SKM-1 (cell line): Measurements from ENCODE around the gene ASH1L.
"Not testable (repeated sequence)": the region's sequence is repeated elsewhere in the genome, so short reads cannot be mapped to it uniquely, and the experiment has no call there.

Source experiments
- DNase-seq: peaks from one replicate; lab custom pipeline; 2025; ENCODE audit not compliant: unreplicated experiment; lab: John Stamatoyannopoulos, UW

The ASH1L gene

DNA sequence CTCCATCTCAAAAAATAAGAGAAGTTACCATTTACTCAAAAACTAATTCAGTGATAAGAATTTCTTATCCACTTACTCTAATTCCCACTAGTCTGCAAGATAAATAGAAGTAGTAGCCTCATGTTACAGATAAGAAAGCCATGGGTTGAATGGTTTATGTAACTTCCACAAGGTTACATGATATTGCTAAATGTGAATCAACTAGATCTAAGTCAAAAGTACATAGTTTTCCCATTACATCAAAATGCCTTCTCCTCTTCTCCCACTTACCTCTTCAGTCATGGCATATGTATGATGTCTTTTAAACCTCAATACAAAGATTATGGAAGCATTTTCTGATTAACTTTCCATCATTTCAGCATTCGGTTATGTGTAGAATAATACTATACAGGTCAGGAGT is 108.5 kb downstream of the ASH1L start:
- no peak for DNase-seq

DNA sequence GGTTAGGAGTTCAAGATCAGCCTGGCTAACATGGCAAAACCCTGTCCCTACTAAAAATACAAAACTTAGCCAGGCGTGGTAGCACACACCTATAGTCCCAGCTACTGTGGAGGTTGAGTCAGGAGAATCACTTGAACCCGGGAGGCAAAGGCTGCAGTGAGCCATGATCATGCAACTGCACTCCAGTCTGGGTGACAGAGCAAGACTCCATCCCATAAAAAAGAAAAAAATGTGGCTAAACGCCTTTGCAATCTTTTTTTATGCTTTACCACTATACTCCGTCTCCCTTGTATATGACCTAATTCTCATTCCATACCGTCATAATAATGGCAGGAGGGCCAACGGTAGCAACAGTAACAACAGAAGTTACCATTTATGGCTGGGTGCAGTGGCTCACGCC is 109.5 kb downstream of the ASH1L start:
- DNase-seq = no peak

DNA sequence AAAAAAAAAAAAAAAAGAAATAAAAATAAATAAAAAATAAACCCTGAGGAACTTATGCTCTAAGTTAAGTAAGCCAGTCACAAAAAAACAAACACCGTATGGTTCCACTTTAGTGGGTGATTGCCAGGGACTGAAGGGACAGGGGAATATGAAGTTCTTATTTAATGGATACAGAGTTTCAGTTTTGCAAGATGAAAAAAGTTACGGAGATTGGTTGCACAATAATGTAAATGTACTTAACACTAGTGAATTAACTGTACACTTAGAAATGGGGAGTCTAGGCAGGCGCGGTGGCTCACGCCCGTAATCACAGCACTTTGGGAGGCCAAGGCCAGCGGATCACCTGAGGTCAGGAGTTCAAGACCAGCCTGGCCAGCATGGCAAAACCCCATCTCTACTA is 111.4 kb downstream of the ASH1L start:
- DNase-seq = no peak

DNA sequence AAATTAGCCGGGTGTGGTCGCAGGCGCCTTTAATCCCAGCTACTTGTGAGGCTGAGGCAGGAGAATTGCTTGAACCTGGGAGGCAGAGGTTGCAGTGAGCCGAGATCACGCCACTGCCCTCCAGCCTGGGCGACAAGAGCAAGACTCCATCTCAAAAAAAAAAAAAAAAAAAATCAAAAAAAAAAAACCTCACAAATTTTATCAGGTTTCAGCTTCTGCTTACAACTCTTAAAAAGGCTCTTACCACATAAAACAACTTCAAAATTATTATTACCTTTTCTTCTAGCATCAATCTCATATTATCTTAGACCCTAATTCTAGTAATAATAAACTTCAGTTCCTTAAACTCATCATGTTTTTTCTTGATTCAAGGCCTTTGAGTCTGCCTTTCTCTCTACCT is 120.2 kb downstream of the ASH1L start:
- not testable (repeated sequence) for DNase-seq

DNA sequence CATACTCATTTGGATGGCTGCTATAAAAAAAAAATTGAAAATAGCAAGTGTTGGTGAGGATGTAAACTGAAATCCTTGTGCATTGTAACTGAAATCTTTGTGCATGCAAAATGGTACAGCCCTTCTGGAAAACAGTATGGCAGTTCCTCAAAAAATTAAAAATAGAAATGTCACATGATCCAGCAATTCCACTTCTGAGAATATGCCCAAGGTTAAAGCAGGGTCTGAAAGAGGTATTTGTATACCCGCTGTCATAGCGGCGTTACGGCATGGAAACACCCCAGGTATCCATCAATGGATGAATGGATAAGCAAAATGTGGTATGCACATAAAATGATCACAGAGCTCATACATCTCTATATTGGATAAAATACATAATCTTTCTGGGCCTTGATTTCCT is 125.2 kb downstream of the ASH1L start:
- no peak for DNase-seq

DNA sequence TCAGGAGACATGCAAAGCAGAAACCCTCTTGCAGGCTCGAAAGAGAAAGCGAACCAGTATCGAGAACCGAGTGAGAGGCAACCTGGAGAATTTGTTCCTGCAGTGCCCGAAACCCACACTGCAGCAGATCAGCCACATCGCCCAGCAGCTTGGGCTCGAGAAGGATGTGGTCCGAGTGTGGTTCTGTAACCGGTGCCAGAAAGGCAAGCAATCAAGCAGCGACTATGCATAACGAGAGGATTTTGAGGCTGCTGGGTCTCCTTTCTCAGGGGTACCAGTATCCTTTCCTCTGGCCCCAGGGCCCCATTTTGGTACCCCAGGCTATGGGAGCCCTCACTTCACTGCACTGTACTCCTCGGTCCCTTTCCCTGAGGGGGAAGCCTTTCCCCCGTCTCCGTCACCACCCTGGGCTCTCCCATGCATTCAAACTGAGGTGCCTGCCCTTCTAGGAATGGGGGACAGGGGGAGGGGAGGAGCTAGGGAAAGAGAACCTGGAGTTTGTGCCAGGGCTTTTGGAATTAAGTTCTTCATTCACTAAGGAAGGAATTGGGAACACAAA is 128.7 kb downstream of the ASH1L start:
- DNase-seq = not testable (repeated sequence)

DNA sequence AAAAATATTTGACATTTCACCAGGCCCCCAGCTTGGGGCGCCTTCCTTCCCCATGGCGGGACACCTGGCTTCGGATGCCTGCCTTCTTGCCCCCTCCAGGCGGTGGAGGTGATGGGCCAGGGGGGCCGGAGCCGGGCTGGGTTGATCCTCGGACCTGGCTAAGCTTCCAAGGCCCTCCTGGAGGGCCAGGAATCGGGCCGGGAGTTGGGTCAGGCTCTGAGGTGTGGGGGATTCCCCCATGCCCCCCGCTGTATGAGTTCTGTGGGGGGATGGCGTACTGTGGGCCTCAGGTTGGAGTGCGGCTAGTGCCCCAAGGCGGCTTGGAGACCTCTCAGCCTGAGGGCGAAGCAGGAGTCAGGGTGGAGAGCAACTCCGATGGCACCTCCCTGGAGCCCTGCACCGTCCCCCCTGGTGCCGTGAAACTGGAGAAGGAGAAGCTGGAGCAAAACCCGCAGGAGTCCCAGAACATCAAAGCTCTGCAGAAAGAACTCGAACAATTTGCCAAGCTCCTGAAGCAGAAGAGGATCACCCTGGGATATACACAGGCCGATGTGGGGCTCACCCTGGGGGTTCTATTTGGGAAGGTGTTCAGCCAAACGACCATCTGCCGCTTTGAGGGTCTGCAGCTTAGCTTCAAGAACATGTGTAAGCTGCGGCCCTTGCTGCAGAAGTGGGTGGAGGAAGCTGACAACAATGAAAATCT is 129.3 kb downstream of the ASH1L start:
- not testable (repeated sequence) for DNase-seq

DNA sequence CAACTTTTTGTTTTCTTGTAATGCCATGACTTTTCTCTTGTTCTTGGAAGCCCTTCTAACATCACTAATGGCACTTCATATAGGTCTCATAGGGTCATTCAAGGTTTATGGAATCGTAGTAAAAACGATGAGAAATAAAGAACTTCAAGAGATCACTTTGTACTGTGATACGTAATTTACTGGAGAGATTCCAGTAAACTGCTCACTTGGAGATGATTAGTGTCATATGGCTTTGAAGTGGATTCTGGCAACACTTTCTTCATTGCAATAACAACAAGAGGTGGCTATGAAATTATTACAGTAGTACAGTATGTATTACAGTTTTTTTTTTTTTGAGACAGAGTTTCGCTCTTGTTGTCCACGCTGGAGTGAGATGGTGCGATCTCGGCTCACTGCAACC is 138.5 kb downstream of the ASH1L start:
- no peak for DNase-seq

DNA sequence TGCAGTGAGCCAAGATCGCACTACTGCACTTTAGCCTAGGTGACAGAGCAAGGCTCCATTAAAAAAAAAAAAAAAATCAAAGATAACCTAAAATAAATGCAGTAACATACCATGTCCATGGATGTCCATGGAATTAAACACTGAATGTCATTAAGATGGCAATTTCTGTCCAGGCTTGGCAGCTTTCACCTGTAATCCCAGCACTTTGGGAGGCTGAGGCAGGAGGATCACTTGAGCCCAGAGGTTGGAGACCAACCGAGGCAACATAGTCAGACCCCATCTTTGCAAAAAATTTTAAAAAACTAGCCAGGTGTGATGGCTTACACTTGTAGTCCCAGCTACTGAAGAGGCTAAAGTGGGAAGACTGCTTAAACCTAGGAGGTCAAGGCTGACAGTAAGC is 141.8 kb downstream of the ASH1L start:
- no peak for DNase-seq

DNA sequence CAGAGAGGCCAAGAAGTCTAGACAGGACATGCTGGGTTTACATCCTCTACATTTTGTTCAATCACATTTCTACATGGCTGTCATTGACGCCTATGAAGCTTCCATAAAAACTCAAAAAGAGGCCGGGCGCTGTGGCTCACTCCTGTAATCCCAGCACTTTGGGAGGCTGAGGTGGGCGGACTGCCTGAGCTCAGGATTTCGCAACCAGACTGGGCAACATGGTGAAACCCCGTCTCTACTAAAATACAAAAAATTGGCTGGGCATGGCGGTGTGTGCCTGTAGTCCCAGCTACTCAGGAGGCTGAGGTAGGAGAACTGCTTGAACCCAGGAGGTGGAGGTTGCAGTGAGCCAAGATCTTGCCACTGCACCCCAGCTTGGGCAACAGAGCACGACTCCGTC is 150.8 kb downstream of the ASH1L start:
- DNase-seq = not testable (repeated sequence)

DNA sequence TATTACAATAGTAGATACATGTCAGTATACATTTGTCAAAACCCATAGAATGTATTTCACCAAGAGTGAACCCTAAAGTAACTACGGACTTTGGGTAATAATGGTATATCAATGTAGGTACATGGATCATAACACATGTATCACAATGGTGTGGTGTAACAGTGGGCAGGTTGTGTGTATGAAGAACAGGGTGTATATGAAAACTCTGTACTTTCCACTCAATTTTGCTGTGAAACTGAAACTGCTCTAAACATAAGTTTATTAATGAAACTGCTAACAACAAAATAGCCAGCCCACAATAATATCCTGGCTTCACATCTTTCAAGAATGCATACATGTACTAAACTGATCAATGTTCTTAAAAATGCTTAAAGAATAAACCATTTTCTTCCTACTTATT is 151.7 kb downstream of the ASH1L start:
- DNase-seq = no peak

DNA sequence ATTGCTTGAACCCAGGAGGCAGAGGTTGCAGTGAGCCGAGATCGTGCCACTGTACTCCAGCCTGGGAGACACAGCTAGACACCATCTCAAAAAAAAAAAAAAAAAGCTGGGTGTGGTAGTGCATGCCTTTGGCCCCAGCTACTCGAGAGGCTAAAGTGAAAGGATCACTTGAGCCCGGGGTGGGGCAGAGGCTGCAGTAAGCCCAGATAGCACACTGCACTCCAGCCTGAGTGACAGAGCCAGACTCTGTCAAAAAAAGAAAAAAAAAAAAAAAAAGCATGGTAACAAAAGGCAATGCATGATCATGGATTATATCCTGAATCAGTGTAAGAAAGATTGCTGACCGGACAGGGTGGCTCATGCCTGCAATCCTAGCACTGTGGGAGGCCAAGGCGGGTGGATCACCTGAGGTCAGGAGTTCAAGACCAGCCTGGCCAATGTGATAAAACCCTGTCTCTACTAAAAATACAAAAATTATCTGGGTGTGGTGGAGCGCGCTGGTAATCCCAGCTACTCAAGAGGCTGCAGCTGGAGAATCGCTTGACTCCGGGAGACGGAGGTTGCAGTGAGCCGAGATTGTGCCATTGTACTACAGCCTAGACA is 165.6 kb downstream of the ASH1L start:
- no peak for DNase-seq

DNA sequence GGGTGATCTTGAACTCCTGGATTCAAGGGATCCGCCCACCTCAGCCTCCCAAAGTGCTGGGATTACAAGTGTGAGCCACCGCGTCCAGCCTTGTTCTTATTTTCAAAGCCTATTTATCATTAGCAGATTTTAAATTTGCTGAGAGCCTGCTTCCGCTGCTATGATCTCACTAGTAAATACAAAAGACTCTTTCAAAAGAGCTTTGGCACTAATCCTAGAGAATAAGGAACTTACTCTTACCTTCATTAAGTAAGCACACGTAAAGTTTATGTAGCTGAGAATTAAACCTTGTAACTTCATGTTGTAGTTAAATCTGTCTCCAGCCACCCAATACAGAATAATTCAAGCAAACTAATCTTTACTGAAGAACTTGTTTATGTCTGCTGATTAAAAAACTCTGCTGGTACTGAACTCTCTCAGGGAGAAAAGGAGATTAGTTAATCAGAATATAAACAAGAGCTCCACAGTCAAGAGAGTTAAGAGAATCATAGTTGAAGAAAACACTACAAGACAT is 169.6 kb downstream of the ASH1L start:
- DNase-seq = no peak

DNA sequence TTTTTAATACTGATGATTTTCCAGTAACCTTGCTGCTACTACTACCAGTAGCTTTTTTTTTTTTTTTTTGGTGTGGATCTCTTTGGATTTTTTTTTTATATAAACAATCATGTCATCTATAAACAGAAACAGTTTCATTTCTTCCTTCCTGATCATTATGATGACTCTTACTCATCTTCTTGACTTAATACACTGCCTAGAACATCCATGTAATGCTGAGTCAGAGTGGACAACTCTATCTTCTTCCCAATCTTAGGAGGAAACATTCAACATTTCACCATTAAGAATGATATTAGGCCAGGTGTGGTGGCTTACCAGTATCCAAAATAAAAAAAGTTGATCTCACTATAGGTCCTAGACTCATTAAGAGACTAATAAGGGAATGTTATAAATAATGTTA is 172.8 kb downstream of the ASH1L start:
- DNase-seq = no peak

DNA sequence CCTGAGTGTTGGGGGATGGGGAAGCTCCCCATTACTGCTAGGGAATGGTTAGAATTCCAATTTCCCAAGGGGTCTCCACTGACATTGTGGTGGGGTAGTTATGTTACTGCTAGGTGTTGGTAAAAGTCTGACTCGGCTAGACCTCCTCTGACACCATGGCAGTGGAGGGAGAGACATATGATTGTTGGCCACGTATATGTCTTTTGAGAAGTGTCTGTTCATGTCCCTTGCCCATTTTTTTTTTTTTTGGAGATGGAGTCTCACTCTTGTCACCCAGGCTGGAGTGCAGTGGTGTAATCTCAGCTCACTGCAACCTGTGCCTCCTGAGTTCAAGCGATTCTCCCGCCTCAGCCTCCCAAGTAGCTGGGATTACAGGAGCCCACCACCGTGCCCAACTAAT is 176.8 kb downstream of the ASH1L start:
- DNase-seq = not testable (repeated sequence)

DNA sequence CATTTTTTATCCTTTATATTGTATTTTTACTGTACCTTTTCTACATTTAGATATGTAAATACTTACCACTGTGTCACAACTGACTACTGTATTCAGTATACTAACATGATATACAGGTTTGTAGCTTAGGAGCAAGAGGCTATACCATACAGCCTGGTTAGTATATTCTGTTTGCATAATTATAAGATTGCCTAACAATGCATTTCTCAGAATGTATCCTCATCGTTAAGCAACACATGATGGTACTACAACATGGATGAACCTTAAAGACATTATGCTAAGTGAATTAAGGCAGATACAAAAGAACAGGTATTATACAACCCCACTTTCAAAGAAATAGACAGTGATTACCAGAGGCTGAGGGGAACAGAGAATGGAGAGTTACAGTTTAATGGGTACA is 179.2 kb downstream of the ASH1L start:
- no peak for DNase-seq

DNA sequence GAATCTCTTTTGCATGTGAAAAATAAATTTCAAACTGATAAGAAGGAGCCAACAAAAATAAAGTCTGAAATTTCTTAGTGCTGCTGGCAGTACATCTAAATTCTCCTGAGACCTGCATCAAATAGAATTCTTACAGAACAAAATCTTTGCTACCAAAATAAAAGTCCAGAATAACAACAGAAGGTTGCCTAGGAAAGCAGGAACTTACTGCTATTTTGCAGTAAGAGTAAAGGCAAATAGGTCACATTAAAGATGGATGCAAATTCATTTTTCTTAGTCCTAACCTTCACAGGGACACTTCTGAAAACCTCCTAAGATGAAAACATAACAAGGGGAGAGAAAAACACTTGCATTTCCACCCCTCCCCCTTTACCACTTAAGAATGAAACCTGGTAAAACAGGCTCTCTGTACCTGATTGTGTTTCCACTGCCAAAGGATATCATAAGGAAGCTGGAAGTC is 182.9 kb downstream of the ASH1L start:
- DNase-seq = no peak

DNA sequence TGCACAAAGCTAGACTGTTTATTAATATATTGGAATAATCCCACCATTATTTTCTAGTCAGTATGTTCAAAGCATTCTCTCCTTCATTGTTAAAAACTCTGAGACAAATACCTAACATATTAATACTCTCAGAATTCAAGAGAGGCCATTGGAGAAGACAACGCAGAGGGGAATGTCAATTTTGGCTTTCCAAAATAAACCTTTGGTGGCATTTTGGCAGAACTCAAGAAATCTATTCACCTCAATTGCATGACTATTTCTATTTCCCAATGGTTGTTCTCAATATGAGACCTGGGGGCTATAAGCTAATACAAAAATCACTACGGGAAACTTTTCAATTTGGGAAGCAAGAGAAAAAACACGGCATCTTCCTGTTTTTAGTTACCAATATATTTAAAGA is 183.4 kb downstream of the ASH1L start:
- DNase-seq = no peak

DNA sequence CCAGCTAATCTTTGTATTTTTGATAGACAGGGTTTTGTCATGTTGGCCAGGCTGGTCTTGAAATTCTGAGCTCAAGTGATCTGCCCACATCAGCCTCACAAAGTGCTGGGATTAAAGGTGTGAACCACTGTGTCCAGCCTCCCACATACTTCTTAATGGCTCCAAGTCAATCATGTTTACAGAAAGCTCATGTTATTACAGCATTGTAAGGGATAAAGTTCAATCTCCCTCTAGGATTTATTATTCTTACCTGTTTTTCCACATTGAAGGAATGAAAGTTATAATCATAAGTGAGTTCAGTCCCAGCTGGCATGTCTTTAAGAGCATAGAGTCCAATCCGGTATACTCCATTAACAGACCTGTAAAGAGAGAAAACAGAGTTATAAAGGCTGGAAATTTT is 202.6 kb downstream of the ASH1L start:
- DNase-seq = no peak

DNA sequence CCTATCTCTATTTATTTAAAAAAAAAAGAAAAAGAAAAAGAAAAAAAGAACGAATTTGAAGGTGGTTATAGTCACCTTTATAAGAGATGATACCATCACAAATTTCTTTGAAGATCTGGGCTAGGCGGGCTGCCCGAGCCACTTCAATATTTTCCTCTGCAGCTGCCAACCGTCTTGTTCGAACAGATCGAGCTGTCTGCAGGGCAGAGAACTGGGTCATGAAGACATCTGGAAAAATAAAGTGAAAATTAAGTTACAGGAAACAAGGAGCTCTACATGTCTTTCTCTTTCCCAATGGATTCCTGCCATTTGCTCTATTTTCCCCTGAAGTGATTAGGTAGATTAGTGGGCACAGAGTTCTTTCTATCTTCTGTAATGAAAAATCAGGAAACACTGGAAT is 210.0 kb downstream of the ASH1L start:
- no peak for DNase-seq

DNA sequence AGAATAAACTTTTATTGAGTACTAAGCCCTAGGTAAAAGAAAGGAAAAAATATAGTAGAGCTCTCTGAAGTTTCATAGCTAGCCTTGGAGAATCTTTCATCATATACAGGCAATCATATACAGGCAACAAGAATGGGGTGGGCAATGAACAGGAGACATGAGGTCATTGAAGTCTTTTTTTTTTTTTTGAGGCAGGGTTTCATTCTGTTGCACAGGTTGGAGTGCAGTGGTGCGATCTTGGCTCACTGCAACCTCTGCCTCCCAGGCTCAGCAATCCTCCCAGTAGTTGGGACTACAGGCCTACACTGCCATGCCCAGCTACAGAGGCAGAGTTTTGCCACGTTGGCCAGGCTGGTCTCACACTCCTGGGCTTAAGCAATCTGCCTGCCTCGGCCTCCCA is 219.8 kb downstream of the ASH1L start:
- DNase-seq = no peak

DNA sequence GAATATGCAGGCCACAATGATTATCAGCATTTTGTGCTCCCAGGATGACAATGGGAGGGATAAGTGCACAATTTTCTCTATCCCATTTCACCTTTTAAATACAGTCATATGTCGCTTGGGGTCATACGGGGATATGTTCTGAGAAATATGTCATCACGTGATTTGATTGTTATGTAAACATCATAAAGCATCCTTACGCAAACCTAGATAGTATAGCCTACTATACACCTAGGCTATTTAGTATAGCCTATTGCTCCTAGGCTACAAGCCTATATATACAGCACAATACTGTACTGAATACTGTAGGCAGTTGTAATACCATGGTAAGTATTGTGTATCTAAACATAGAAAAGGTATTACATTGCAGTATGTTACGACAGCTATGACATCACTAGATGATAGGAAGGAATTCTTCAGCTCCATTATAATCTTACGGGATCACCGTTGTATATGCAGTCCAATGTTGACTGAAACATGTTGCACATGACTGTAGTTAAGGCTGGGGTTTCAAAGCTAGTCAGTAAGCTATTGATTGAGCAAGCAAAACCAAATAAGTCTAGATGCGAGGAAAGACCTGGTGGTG is 223.0 kb downstream of the ASH1L start:
- DNase-seq = no peak
